GM18951 (cell line): ENCODE results near the gene FAM47B.

Source experiments
- POLR2A ChIP-seq: IDR thresholded peaks from 4 replicates; pipeline ENCODE4 v1.6.1; 2011; ENCODE audit warnings: mild to moderate bottlenecking; ENCODE audit not compliant: insufficient read length, insufficient read depth; ENCODE audit errors: extremely low read depth
- in situ Hi-C: fragments of 300-500 bp; cut with MboI; formaldehyde crosslinking; loops from one replicate; pipeline ENCODE4 v1.12.0; 2022; ENCODE audit warnings: low sequenced_read_pairs, mixed read lengths, inconsistent platforms; ENCODE audit not compliant: unreplicated experiment

Gene FAM47B

GRCh38 chrX:34942496-34942895, at the start of gene FAM47B:
Gene FAM47B (plus strand): TSS chrX:34942796. CDS start chrX:34942832, 36 bp downstream.
- no peak for TF ChIP-seq POLR2A
- in situ Hi-C loops: no loop called here

GRCh38 chrX:34893741-34894140, 48.9 kb upstream of the FAM47B start:
- in situ Hi-C loops: no loop called here

GRCh38 chrX:34900691-34901090, 41.9 kb upstream of the FAM47B start:
- TF ChIP-seq POLR2A: no peak
- in situ Hi-C loops: no loop called here

More at GRCh38 chrX:34893741-34894140, 48.9 kb upstream of the FAM47B start:
- no peak for TF ChIP-seq POLR2A

- in situ Hi-C loops: no loop called here
- no peak for TF ChIP-seq POLR2A
Measured at GRCh38 chrX:34901761-34902160, 40.8 kb upstream of the FAM47B start.

GRCh38 chrX:34903316-34903715, 39.3 kb upstream of the FAM47B start:
- in situ Hi-C loops: no loop called here
- no peak for TF ChIP-seq POLR2A

- no peak for TF ChIP-seq POLR2A
- in situ Hi-C loops: no loop called here
Measured at GRCh38 chrX:34909151-34909550, 33.4 kb upstream of the FAM47B start.

GRCh38 chrX:34915463-34916225, 27.0 kb upstream of the FAM47B start:
- TF ChIP-seq POLR2A: no peak
- in situ Hi-C loops: no loop called here

GRCh38 chrX:34917146-34917545, 25.4 kb upstream of the FAM47B start:
- TF ChIP-seq POLR2A: no peak
- in situ Hi-C loops: no loop called here

- TF ChIP-seq POLR2A: no peak
Measured at GRCh38 chrX:34918091-34918736, 24.4 kb upstream of the FAM47B start.

GRCh38 chrX:34918856-34919255, 23.7 kb upstream of the FAM47B start:
- in situ Hi-C loops: no loop called here
- TF ChIP-seq POLR2A: no peak

More at GRCh38 chrX:34918091-34918736, 24.4 kb upstream of the FAM47B start:
- in situ Hi-C loops: no loop called here

- TF ChIP-seq POLR2A: no peak
- in situ Hi-C loops: no loop called here
Measured at GRCh38 chrX:34927866-34928265, 14.7 kb upstream of the FAM47B start.

GRCh38 chrX:34943235-34943634, 639 bp downstream of the FAM47B start:
- in situ Hi-C loops: no loop called here

GRCh38 chrX:34956916-34957315, 14.3 kb downstream of the FAM47B start:
- no peak for TF ChIP-seq POLR2A
- in situ Hi-C loops: no loop called here

More at GRCh38 chrX:34943235-34943634, 639 bp downstream of the FAM47B start:
- TF ChIP-seq POLR2A: no peak

- TF ChIP-seq POLR2A: no peak
- in situ Hi-C loops: no loop called here
Measured at GRCh38 chrX:34961662-34962061, 19.1 kb downstream of the FAM47B start.
